ENCODE data around the gene TAB2. TPM values are rescaled to one million over a fixed set of nuclear protein-coding genes. Genes with fewer than 3 reads are reported as not detected.
"Not testable (repeated sequence)": the region's sequence is repeated elsewhere in the genome, so short reads cannot be mapped to it uniquely, and the experiment has no call there.

Gene TAB2
- total RNA-seq, 3 donors from 2014 or later: 63.3 to 91.0 (median 75.8) TPM

- TF ChIP-seq, protein P1, sequence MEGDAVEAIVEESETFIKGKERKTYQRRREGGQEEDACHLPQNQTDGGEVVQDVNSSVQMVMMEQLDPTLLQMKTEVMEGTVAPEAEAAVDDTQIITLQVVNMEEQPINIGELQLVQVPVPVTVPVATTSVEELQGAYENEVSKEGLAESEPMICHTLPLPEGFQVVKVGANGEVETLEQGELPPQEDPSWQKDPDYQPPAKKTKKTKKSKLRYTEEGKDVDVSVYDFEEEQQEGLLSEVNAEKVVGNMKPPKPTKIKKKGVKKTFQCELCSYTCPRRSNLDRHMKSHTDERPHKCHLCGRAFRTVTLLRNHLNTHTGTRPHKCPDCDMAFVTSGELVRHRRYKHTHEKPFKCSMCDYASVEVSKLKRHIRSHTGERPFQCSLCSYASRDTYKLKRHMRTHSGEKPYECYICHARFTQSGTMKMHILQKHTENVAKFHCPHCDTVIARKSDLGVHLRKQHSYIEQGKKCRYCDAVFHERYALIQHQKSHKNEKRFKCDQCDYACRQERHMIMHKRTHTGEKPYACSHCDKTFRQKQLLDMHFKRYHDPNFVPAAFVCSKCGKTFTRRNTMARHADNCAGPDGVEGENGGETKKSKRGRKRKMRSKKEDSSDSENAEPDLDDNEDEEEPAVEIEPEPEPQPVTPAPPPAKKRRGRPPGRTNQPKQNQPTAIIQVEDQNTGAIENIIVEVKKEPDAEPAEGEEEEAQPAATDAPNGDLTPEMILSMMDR (IDR thresholded peaks at IDR 0.05): no peak
- TF ChIP-seq POLR2A (IDR thresholded peaks at IDR 0.05) (no peak), POLR2AphosphoS5 (IDR thresholded peaks at IDR 0.05) (no peak)
- Histone ChIP-seq H3K4me3 (no peak overlapping the region), H3K27ac (no peak overlapping the region), H3K27me3 (no peaks in the 10 kb centered on the region), H3K9me3 (no peaks in the 10 kb centered on the region), H3K4me1 (peaks cover 13 to 15% of the 10 kb centered on the region in 2 donors), H3K36me3 (no peaks in the 10 kb centered on the region)
- DNase-seq (ENCODE audit: low spot score in 2 of 2): no peak
- intact Hi-C loops (cut with DNase I; ENCODE audit: low total_unique reads): no loop called here
These were observed 139.0 kb downstream of the TAB2 start for GRCh38 chr6:149456311-149457021.

GRCh38 chr6:149457316-149457884, 139.9 kb downstream of the TAB2 start:
- H3K9me3 ChIP-seq: no peaks in the 10 kb centered on the region
- no peak overlapping the region for H3K27ac ChIP-seq
- H3K4me1 ChIP-seq: peaks cover 13 to 15% of the 10 kb centered on the region in 2 donors
- no peak for DNase-seq (ENCODE audit: low spot score in 2 of 2)
- intact Hi-C loops (cut with DNase I; ENCODE audit: low total_unique reads): no loop called here
- H3K27me3 ChIP-seq: no peaks in the 10 kb centered on the region
- TF ChIP-seq, protein P1 (IDR thresholded peaks at IDR 0.05): no peak
- TF ChIP-seq POLR2A (IDR thresholded peaks at IDR 0.05): no peak
- TF ChIP-seq POLR2AphosphoS5 (IDR thresholded peaks at IDR 0.05): no peak
- no peak overlapping the region for H3K4me3 ChIP-seq
- no peaks in the 10 kb centered on the region for H3K36me3 ChIP-seq

DNA sequence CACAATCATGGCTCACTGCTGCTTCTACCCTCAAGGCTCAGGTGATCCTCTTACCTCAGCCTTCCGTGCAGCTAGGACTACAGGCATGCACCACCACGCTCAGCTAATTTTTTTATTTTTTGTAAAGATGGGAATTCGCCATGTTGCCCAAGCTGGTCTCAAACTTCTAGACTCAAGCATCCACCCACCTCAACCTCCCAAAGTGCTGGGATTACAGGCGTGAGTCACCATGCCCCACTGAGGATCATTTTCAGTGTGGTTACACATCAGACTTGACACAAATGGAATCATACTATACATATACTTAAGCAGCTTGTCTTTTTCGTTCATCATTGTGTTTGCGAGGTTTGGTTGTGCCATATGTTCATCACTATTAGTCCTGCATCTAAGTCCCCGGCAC, 140.7 kb downstream of the TAB2 start:
- intact Hi-C loops (cut with DNase I; ENCODE audit: low total_unique reads): no loop called here

GRCh38 chr6:149458806-149459205, 141.3 kb downstream of the TAB2 start:
- H3K9me3 ChIP-seq: no peaks in the 10 kb centered on the region
- no peak for DNase-seq (ENCODE audit: low spot score in 2 of 2)
- H3K27me3 ChIP-seq: no peaks in the 10 kb centered on the region
- TF ChIP-seq, protein P1 (IDR thresholded peaks at IDR 0.05): no peak
- no peak for TF ChIP-seq POLR2A (IDR thresholded peaks at IDR 0.05)
- TF ChIP-seq POLR2AphosphoS5 (IDR thresholded peaks at IDR 0.05): no peak
- H3K27ac ChIP-seq: no peak overlapping the region
- H3K4me1 ChIP-seq: peaks cover 10% of the 10 kb centered on the region in 2 donors
- no peaks in the 10 kb centered on the region for H3K36me3 ChIP-seq
- intact Hi-C loops (cut with DNase I; ENCODE audit: low total_unique reads): no loop called here
- H3K4me3 ChIP-seq: no peak overlapping the region

More for the DNA sequence above, 140.7 kb downstream of the TAB2 start:
- TF ChIP-seq POLR2A (IDR thresholded peaks at IDR 0.05) (no peak), POLR2AphosphoS5 (IDR thresholded peaks at IDR 0.05) (no peak)
- TF ChIP-seq, protein P1 (IDR thresholded peaks at IDR 0.05): no peak
- Histone ChIP-seq H3K27me3 (no peaks in the 10 kb centered on the region), H3K4me1 (peaks cover 13 to 15% of the 10 kb centered on the region in 2 donors), H3K4me3 (no peak overlapping the region), H3K9me3 (no peaks in the 10 kb centered on the region), H3K36me3 (no peaks in the 10 kb centered on the region), H3K27ac (no peak overlapping the region)
- DNase-seq (ENCODE audit: low spot score in 2 of 2): no peak

DNA sequence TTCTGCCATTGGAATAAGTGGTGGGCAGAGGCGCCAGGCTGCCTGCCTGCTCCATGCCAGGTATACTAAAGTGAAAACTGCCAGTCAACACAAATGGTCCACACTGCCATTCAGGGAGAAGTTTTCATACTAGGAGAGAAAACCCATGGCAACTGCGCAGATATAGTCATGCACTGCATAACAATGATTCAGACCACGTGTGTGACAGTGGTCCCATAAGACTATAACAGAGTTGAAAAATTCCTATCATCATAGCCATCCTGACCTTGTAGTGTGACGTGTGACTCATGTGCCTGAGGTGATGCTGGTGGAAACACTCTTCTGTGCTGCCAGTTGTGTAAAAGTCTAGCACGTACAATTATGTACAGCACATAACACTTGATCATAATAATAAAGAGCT, 142.2 kb downstream of the TAB2 start:
- intact Hi-C loops (cut with DNase I; ENCODE audit: low total_unique reads): loop anchor here (1.0 kb wide), 1 partner anchor 17 kb away; no protein-coding TSS in a partner anchor
- Histone ChIP-seq H3K9me3 (no peaks in the 10 kb centered on the region), H3K27ac (no peak overlapping the region), H3K4me1 (peaks cover under 1% of the 10 kb centered on the region in 2 donors), H3K36me3 (no peaks in the 10 kb centered on the region), H3K4me3 (no peak overlapping the region), H3K27me3 (no peaks in the 10 kb centered on the region)
- no peak for DNase-seq (ENCODE audit: low spot score in 2 of 2)
- TF ChIP-seq POLR2A (IDR thresholded peaks at IDR 0.05) (no peak), POLR2AphosphoS5 (IDR thresholded peaks at IDR 0.05) (no peak)
- TF ChIP-seq, protein P1 (IDR thresholded peaks at IDR 0.05): no peak

DNA sequence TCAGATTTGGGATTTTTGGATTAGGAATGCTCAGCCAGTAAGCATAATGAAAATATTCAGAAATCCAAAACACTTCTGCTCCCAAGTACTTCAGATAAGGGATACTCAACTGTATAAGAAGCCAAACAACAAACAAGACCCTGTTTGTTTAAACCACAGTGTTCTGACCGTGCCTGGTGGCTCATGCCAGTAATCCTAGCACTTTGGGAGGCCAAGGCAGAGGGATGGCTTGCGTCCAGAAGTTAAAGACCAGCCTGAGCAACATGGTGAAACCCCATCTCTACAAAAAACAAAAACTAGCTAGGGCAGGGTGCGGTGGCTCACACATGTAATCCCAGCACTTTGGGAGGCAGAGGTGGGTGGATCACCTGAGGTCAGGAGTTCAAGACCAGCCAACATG, 142.7 kb downstream of the TAB2 start:
- not testable (repeated sequence) for H3K9me3 ChIP-seq; H3K27me3 ChIP-seq; H3K4me1 ChIP-seq; H3K4me3 ChIP-seq; DNase-seq (ENCODE audit: low spot score in 2 of 2); H3K27ac ChIP-seq; H3K36me3 ChIP-seq
- intact Hi-C loops (cut with DNase I; ENCODE audit: low total_unique reads): loop anchor here (1.0 kb wide), 1 partner anchor 18 kb away; no protein-coding TSS in a partner anchor
